ENCODE results near the gene USF1.
"Not testable (repeated sequence)": the region's sequence is repeated elsewhere in the genome, so short reads cannot be mapped to it uniquely, and the experiment has no call there.

USF1 gene

GRCh38 chr1:161077426-161077825 lies 31.6 kb upstream of the USF1 start:
- no peak for DNase-seq

GRCh38 chr1:161076410-161076809 lies 30.6 kb upstream of the USF1 start:
- no peak for DNase-seq

- DNase-seq = no peak
These were observed 29.0 kb upstream of the USF1 start for GRCh38 chr1:161074676-161075368.

GRCh38 chr1:161073474-161074121 lies 27.8 kb upstream of the USF1 start:
- no peak for DNase-seq

- no peak for DNase-seq
These were observed 27.1 kb upstream of the USF1 start for GRCh38 chr1:161072751-161073449.

- DNase-seq = no peak
These were observed 26.2 kb upstream of the USF1 start for GRCh38 chr1:161071886-161072371.

- no peak for DNase-seq
These were observed 25.0 kb upstream of the USF1 start for GRCh38 chr1:161070761-161071160.

- no peak for DNase-seq
These were observed 24.0 kb upstream of the USF1 start, which contains the start of gene ARHGAP30 for GRCh38 chr1:161069731-161070270. Gene ARHGAP30 (minus strand): TSS chr1:161069891. CDS start chr1:161069624, 267 bp downstream.

- no peak for DNase-seq
These were observed 23.5 kb upstream of the USF1 start for GRCh38 chr1:161069241-161069640.

GRCh38 chr1:161068306-161069234 lies 22.8 kb upstream of the USF1 start:
- no peak for DNase-seq

GRCh38 chr1:161066694-161067093 lies 20.9 kb upstream of the USF1 start:
- DNase-seq = no peak

- DNase-seq = not testable (repeated sequence)
These were observed 19.9 kb upstream of the USF1 start for GRCh38 chr1:161065681-161066080.

- DNase-seq = not testable (repeated sequence)
These were observed 18.2 kb upstream of the USF1 start for GRCh38 chr1:161063936-161064335.

GRCh38 chr1:161061419-161061818 lies 15.6 kb upstream of the USF1 start:
- no peak for DNase-seq

- no peak for DNase-seq
These were observed 13.5 kb upstream of the USF1 start for GRCh38 chr1:161059293-161059692.

GRCh38 chr1:161054805-161055204 lies 9.0 kb upstream of the USF1 start:
- no peak for DNase-seq

- no peak for DNase-seq
These were observed 8.5 kb upstream of the USF1 start for GRCh38 chr1:161054232-161054631.

- no peak for DNase-seq
These were observed 7.1 kb upstream of the USF1 start for GRCh38 chr1:161052899-161053298.

- DNase-seq = no peak
These were observed 5.4 kb upstream of the USF1 start for GRCh38 chr1:161051219-161051618.

- no peak for DNase-seq
These were observed 3.4 kb upstream of the USF1 start for GRCh38 chr1:161048949-161049722.
